ENCODE data around the gene COQ10B. TPM values are rescaled to one million over a fixed set of nuclear protein-coding genes. Genes with fewer than 3 reads are reported as not detected.

Gene COQ10B
- total RNA-seq, result 10 to 100 TPM; 15.5 to 38.5 TPM

DNA sequence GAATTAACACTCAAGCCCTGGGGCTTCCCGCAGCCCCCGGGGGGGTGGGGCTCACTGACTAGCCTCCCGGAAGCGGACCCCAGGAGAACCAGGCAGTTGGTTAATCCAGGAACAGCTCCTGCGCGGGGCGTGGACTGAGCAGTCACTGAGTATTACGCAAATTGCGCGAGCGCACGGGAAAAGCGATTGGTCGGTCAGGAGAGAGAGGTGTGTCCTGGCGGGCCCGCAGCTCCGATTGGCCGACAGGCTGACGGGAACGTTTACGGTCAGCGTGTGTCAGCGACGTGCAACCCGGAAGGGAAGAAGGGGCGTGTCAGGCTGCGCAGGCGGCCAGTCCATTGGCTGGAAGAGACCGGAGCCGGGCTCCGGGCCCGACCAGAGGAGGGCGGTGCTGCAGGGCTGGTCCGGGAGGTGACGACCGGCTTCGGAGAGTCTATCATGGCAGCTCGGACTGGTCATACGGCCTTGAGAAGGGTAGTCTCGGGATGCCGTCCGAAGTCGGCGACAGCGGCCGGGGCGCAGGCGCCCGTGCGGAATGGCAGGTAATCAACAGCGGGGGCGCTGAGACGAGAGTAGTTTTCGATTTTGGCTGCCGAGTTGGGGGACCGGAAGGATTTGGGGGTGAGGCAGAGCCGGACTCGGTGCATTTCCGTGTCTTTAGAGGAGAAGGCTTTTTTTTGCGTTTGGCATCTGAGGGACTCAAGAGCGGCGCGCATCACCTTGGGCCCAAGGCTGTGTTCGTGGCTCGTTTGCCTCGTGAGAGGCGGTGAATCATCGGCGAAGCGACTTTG is at the start of gene COQ10B:
COQ10B (plus strand) TSS at position 430 of the 791 bp plus-strand sequence; CDS start at position 439, 9 bp downstream.
- no peaks in the 10 kb centered on the region for H3K36me3 ChIP-seq
- H3K4me1 ChIP-seq, result peaks cover 9% of the 10 kb centered on the region
- peak; percentile 99 for DNase-seq
- intact Hi-C loops (cut with DNase I), result loop anchor here (10.0 kb wide), 1 partner anchor 61 kb away; the partner anchor contains the start of gene MOB4
- H3K9me3 ChIP-seq, result no peaks in the 10 kb centered on the region
- TF ChIP-seq, protein P1, sequence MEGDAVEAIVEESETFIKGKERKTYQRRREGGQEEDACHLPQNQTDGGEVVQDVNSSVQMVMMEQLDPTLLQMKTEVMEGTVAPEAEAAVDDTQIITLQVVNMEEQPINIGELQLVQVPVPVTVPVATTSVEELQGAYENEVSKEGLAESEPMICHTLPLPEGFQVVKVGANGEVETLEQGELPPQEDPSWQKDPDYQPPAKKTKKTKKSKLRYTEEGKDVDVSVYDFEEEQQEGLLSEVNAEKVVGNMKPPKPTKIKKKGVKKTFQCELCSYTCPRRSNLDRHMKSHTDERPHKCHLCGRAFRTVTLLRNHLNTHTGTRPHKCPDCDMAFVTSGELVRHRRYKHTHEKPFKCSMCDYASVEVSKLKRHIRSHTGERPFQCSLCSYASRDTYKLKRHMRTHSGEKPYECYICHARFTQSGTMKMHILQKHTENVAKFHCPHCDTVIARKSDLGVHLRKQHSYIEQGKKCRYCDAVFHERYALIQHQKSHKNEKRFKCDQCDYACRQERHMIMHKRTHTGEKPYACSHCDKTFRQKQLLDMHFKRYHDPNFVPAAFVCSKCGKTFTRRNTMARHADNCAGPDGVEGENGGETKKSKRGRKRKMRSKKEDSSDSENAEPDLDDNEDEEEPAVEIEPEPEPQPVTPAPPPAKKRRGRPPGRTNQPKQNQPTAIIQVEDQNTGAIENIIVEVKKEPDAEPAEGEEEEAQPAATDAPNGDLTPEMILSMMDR (IDR thresholded peaks at IDR 0.05), result no peak
- peak within 1 kb of the TSS; percentile 96 for H3K27ac ChIP-seq
- H3K4me3 ChIP-seq, result peak within 1 kb of the TSS; percentile 59
- H3K9ac ChIP-seq (ENCODE audit: low read depth in 2 of 2, low read length in 2 of 2), result peak within 1 kb of the TSS; percentile 71 to 96
- H3K27me3 ChIP-seq, result no peaks in the 10 kb centered on the region

DNA sequence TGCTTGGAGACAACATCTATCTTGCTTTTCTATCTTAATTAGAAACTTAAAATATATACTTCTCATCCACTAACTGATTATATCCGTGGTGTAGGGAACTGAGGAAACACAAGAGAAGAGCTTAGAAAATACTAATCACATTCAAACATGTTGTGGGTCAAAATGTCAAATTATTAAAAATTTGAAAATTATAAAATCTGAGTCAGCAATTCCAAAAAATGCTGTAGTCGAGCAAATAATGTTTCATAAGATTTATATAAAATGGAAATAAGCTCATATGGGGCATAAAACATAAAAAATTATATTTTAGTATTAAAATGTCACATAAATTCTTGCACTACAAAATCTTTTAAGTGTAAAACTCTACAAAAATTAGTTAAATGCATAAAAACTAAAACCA is 47.8 kb upstream of the COQ10B start:
- Histone ChIP-seq H3K9ac (ENCODE audit: low read depth in 2 of 2, low read length in 2 of 2) (no peak overlapping the region), H3K4me3 (no peak overlapping the region), H3K27me3 (no peaks in the 10 kb centered on the region), H3K27ac (no peak overlapping the region), H3K9me3 (no peaks in the 10 kb centered on the region), H3K36me3 (peaks cover 12% of the 10 kb centered on the region), H3K4me1 (no peaks in the 10 kb centered on the region)
- DNase-seq, result no peak
- TF ChIP-seq, protein P1 (IDR thresholded peaks at IDR 0.05), result no peak
- intact Hi-C loops (cut with DNase I), result loop anchor here (10.0 kb wide), 1 partner anchor 631 kb away; no protein-coding TSS in a partner anchor

DNA sequence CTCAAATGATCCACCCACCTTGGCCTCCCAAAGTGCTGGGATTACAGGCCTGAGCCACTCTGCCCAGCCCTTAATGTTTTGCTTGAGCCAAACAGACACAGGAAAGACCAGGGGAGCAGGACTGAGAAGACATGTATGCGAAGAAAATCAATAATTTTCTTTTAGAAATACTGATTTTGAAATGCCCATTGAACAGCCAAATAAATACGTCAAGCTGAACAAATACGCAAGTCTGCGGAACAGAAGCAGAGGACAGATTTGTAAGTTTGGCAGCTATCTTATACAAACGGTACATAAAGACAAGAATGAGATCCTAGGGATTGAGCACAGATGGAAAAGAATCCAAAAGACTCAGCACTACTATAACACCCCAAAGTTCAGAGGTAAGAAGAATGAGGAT is 39.3 kb upstream of the COQ10B start:
- H3K9ac ChIP-seq (ENCODE audit: low read depth in 2 of 2, low read length in 2 of 2), result no peak overlapping the region

DNA sequence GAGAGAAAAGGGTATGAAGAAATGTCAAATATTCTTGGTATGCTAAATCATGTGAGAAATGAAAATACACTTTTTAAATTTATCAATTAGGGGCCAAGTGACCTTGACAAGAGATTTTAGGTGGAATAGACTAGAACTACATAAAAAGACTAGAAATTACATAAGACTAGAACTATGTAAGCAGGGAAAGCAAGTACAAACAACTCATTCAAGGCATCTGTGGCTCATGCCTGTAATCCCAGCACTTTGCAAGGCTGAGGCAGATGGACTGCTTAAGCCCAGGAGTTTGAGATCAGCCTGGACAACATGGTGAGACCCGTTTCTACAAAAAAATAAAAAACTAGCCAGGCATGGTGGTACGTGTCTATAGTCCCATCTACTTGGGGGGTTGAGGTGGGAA is 38.8 kb upstream of the COQ10B start:
- intact Hi-C loops (cut with DNase I), result loop anchor here (5.0 kb wide), 1 partner anchor 73 kb away; no protein-coding TSS in a partner anchor
- H3K36me3 ChIP-seq, result peaks cover 33% of the 10 kb centered on the region
- no peak overlapping the region for H3K27ac ChIP-seq
- H3K4me3 ChIP-seq, result no peak overlapping the region
- no peaks in the 10 kb centered on the region for H3K27me3 ChIP-seq
- TF ChIP-seq, protein P1 (IDR thresholded peaks at IDR 0.05), result no peak
- no peaks in the 10 kb centered on the region for H3K9me3 ChIP-seq
- no peaks in the 10 kb centered on the region for H3K4me1 ChIP-seq
- no peak for DNase-seq
- no peak overlapping the region for H3K9ac ChIP-seq (ENCODE audit: low read depth in 2 of 2, low read length in 2 of 2)

More for the DNA sequence above, 39.3 kb upstream of the COQ10B start:
- H3K27ac ChIP-seq, result no peak overlapping the region
- no peaks in the 10 kb centered on the region for H3K4me1 ChIP-seq
- H3K4me3 ChIP-seq, result no peak overlapping the region
- DNase-seq, result no peak
- H3K9me3 ChIP-seq, result no peaks in the 10 kb centered on the region
- no peaks in the 10 kb centered on the region for H3K27me3 ChIP-seq
- intact Hi-C loops (cut with DNase I), result loop anchor here (5.0 kb wide), 1 partner anchor 73 kb away; no protein-coding TSS in a partner anchor
- peaks cover 33% of the 10 kb centered on the region for H3K36me3 ChIP-seq
- TF ChIP-seq, protein P1 (IDR thresholded peaks at IDR 0.05), result no peak

DNA sequence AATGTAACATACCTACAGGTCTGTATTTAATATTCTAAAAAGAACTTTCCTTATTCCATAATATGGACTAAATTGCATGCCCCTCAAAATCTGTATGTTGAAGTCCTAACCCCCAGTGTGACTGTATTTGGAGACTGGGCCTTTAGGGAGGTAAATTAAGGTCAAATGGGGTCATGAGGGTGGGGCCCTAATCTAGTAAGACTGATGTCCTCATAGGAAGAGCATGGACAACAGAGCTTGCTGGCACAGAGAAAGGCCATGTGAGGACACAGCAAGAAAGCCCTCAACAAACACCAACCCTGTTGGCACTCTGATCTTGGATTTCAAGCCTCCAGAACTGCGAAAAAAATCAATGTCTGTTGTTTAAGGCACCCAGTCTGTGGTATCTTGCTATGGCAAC is 37.1 kb upstream of the COQ10B start:
- H3K4me3 ChIP-seq, result no peak overlapping the region
- no peaks in the 10 kb centered on the region for H3K27me3 ChIP-seq
- no peak overlapping the region for H3K9ac ChIP-seq (ENCODE audit: low read depth in 2 of 2, low read length in 2 of 2)
- DNase-seq, result no peak
- no peak overlapping the region for H3K27ac ChIP-seq
- H3K4me1 ChIP-seq, result no peaks in the 10 kb centered on the region
- no peaks in the 10 kb centered on the region for H3K9me3 ChIP-seq
- intact Hi-C loops (cut with DNase I), result no loop called here
- TF ChIP-seq, protein P1 (IDR thresholded peaks at IDR 0.05), result no peak
- H3K36me3 ChIP-seq, result peaks cover 33% of the 10 kb centered on the region

Data from colonic mucosa (tissue), 4 donors.